Lung microvascular endothelial cell (primary cell): Measurements from ENCODE around the gene HBD. TPM values are rescaled to one million over a fixed set of nuclear protein-coding genes. Genes with fewer than 3 reads are reported as not detected.
"Not testable (repeated sequence)": the region's sequence is repeated elsewhere in the genome, so short reads cannot be mapped to it uniquely, and the experiment has no call there.

Experiments
- DNase-seq, 2 donors: peaks; one replicate each; pipeline versions ENCODE4 v3.0.0 to v3.0.0-alpha.2; 2010; ENCODE audit warnings: low read depth in 2 of 2
- total RNA-seq: library from RNA; depleted of rRNA; stranded (reverse); fragments of >200 nt; gene quantifications from 2 replicates; pipeline ENCODE4 v1.2.1, GENCODE V29; 2014

The HBD gene
- not detected in 2 replicates for total RNA-seq

DNA sequence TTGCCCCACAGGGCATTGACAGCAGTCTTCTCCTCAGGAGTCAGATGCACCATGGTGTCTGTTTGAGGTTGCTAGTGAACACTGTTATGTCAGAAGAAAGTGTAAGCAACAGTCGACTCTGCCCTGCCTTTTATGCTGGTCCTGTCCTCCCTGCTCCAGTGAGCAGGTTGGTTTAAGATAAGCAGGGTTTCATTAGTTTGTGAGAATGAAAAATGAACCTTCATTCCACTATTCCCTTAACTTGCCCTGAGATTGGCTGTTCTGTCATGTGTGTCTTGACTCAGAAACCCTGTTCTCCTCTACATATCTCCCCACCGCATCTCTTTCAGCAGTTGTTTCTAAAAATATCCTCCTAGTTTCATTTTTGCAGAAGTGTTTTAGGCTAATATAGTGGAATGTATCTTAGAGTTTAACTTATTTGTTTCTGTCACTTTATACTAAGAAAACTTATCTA, at the start of gene HBD:
HBD (minus strand) TSS at position 103 of the 454 bp plus-strand sequence; CDS start at position 53, 50 bp downstream.
- peak in 1 of 2 donors; percentile 4 for DNase-seq

DNA sequence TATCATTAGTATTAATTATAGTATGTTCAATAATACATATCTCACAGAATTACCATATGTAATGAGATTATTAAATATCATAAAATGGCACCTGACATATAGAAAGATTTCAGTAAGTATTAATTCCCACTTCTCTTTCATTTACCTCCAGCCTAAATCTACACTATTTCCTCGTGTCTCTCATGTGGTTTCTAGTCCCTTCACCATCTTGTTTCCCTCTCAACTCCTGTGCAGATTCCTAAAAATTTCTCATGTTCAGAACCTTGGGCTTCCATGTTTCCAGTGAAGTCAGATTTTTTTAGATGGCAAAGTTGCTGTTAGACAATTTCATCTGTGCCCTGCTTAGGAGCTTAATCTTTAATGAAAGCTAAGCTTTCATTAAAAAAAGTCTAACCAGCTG, 49.6 kb upstream of the HBD start:
- no peak for DNase-seq

DNA sequence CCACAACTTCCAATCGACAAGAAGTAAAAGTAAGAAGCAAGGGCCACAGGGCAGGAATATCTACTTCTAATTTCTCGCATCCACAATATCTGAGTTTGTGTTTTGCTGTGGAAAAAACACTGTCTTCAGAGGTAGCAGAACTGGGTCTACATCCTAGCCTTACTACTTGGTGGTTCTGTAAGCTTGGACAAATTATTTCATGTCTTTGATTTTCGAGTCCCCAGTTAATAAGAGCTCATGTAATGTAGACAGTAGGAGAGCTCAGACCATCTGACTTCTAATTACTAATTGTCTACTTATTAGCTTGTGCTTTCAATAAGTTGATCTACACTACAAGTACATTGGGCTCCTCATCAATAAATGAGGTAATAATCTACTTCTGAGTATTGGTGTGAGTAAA, 48.8 kb upstream of the HBD start:
- no peak for DNase-seq

DNA sequence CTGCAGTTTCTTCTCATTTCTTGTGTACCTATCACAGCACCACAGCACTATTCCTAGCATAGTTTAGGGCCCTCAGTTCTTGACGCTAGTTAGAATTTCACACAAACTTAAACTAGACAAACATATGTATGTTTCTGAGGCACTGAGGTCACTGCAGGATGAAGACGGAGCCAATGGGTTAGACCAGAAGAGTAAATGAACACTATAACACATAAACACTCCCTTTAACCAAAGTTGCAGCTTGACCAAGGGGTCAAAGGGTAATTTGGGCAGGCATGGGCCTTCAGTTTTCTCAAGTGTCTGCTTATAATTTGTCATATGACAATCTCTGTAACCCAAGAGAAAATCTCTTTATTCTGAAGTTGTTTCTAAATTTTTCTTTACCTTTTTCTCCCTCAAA, 48.3 kb upstream of the HBD start:
- DNase-seq = no peak

DNA sequence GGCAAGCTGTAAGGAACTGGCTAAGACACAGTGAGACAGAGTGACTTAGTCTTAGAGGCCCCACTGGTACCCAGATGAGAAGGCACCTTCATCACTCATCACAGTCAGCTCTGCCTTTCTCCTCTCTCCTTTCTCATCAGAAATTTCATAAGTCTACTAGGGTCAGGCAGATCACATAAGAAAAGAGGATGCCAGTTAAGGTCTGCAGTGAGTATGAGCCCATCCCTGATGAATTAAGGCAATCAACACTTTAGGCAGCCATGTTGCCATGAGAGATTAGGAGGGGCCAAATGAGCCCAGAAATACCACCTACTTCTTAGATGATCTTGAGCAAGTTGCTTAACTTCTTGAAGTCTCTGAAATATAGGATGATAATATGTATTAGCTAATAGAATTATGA, 47.3 kb upstream of the HBD start:
- DNase-seq = no peak

DNA sequence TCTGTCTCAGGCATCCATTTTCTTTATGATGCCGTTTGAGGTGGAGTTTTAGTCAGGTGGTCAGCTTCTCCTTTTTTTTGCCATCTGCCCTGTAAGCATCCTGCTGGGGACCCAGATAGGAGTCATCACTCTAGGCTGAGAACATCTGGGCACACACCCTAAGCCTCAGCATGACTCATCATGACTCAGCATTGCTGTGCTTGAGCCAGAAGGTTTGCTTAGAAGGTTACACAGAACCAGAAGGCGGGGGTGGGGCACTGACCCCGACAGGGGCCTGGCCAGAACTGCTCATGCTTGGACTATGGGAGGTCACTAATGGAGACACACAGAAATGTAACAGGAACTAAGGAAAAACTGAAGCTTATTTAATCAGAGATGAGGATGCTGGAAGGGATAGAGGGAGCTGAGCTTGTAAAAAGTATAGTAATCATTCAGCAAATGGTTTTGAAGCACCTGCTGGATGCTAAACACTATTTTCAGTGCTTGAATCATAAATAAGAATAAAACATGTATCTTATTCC, 46.4 kb upstream of the HBD start:
- peak; percentile 61 to 98 for DNase-seq

DNA sequence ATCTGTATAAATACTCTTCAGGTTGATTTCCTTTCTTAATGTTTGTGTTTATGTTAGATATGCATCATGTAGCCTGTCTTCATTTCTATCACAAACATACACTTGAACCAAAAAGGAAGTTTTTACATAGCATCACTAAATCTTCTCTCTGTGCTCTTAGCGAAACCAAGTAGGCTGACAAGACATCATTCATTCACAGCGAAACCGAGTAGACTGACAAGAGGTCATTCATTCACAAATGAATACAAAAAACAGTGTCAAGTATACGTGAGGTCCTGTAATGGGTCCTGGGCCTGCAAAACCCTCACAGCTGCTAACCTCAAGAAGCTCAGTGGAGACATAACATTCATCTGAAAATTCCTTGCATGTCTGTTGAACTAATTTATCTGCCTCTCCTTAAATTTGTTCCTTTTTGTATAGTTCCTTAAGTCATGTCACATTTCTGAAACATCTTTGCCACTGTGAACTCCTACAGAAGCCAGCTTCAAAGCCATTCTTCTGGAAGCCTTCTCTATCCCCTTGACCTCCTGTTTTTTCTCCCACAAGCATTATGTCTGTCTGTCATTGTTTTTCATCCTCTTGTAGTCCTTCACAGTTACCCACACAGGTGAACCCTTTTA, 45.3 kb upstream of the HBD start:
- DNase-seq = no peak

DNA sequence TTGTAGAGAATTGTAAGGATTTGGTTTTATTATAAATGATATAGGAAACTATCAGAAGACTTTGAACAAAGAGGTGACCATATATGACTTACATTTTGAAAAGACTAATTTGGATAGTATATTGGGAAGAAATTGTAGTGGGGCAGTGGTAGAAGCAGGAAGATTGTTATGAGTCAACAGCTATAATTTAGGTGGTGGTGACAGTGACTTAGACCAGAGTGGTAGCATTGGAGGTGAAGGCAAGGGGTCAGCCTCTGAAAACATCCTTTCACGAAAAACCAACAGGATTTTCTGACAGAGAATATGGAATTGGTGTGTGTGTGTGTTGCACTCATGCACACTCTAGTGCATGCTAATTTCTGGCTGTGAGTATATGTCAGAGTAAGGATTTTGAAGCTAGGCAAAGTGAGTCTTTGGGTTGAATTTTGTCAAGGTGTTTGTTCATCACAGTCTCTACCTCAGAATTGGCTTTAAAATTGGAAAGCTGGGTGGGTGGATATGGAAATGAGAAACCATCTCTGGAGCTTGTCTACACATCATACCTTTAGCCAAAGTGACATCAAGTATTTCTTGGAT, 43.6 kb upstream of the HBD start:
- no peak for DNase-seq

DNA sequence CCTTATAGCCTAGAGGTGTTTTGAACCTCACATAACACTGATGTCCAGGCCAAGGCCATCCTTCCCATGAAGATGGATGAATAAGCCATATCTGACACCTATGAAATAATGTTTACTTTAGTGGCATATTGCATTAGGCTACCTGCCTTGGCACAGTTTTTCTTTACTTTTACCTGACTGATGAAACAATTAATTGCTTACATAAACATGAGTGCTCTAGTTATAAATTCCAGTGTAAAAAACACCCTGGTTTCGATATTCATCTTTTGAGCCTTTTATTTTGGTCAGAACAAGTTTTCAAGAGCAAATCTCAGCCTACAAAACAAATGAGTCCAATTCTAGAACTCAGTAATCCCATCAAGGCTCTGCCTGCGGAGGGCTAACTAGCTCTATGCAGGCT, 42.4 kb upstream of the HBD start:
- no peak for DNase-seq

DNA sequence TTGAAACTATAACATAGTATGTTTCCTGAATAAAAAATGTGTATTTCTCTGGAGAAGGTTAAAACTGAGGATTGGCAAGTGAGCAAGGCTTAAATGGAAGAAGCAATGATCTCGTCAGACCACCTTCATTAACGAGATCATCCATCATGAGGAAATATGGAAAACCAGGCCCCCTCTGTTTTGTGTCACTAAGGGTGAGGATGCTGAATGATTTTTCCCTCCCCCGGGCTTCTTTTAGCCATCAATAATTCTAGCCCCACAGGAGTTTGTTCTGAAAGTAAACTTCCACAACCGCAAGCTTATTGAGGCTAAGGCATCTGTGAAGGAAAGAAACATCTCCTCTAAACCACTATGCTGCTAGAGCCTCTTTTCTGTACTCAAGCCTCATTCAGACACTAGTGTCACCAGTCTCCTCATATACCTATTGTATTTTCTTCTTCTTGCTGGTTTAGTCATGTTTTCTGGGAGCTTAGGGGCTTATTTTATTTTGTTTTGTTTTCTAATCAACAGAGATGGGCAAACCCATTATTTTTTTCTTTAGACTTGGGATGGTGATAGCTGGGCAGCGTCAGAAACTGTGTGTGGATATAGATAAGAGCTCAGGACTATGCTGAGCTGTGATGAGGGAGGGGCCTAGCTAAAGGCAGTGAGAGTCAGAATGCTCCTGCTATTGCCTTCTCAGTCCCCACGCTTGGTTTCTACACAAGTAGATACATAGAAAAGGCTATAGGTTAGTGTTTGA, 41.3 kb upstream of the HBD start:
- DNase-seq = no peak

DNA sequence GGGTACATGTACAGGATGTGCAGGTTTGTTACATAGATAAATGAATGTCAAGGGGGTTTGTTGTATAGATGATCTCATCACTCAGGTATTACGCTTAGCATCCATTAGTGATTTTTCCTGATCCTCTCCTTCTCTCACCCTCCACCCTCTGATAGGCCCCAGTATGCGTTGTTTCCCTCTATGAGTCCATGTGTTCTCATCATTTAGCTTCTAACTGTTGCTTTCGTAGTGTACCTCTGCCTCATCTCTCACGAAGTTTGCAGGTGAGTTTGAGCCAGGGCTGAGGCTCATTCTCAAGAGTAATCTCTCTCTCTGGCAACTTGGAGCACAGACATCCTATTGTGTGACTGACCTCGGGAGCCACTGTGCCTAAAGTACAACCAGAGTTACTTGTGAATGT, 40.1 kb upstream of the HBD start:
- no peak for DNase-seq

DNA sequence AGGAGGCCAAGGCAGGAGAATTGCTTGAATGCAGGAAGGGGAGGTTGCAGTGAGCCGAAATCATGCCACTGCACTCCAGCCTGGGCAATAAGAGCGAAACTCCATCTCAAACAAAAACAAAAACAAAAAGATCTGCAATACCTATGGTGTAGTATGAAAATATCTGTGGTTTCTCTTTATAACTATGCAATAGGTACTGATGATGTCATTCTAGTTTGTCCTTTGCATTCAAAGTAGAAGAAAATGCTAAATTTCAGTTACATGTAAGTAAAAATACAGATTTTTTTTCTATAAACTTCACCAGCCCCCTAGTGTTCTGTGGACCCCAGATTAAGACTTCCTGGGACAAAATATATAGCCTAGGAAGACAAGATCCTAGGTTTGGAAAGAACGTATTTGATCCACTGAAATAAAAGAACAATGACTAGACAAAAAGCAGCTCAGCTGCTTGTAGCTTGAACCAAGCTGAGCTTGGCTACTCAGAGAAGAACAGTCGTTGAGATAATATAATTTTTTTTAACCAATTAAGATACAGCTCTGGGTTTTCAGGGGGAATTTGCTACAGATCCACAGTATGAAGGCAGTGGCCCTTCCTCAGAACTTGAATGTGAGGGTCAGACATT, 38.2 kb upstream of the HBD start:
- no peak for DNase-seq

DNA sequence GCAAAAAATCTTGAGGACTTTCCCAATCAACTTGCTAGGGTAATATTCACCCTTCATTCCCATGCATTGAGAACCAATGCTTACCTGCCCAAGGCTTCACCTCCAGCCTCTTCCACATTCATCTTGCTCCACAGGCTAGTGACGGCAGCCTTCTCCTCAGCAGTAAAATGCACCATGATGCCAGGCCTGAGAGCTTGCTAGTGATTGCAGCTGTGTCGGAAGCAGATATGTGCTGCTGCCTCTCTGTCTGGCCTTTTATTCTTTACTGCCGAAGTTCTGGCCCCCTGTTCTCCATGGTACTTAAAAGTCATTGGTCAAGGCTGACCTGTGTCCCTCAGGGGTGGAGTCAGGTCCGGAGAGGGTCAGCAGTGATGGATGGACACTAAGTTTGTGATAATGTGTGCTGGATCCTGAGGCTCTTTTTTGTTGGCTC, 35.4 kb upstream of the HBD start, which contains the start of gene HBE1:
HBE1 (minus strand) TSS at position 231 of the 433 bp plus-strand sequence; CDS start at position 176, 55 bp downstream.
- DNase-seq = no peak

DNA sequence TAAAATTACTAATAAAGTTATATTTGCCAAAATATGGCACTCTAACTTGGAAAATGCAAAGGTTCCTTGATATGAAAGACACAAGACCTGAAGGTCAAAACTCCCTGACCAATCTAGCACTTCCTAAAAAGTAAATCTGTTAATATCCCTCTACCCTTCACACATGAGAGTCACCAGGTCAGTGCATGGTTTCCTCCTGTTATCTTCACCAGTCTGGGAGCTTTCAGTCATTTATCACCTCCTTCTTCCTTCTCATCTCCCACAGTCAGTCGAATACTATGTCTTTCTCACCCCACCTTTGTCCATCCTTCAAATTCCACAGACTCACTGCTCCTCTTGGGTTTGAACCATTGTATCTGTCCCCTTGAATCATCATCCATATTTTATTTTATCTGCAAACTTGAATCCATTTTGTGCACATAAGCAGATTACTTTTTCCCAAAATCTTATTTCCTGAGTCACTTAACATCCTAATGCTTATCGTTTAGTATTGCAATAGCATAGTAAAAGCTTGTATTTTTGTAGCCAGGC, 32.8 kb upstream of the HBD start:
- DNase-seq = no peak

DNA sequence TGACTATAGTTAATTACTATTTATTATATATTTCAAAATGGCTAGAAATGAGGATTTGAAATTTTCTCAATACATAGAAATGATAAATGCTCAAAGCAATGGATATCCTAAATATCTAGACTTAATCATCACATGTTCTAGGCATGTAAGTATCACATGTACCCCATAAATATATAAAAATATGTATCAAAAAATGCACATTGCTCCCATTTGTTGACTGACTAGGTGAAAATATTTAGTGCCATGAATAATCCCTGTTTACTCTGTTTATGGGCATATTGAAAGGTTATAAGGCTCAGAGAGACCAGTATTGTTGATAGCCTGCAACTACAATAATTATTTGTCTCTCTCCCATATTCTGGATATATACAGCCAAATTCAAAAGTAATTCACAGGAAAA, 32.3 kb upstream of the HBD start:
- DNase-seq = no peak

DNA sequence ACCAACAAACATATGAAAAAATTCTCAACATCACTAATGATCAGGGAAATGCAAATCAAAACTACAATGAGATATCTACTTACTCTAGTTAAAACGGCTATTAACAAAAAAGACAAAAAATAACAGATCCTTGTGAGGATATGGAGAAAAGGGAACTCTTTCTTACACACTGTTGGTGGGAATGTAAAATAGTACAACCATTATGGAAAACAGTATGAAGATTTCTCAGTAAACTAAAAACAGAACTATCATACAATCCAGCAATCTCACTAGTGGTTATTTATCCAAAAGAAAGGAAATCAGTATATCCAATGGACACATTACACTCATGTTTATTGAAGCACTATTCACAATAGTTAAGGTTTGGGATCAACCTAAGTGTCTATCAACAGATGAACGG, 31.5 kb upstream of the HBD start:
- no peak for DNase-seq

DNA sequence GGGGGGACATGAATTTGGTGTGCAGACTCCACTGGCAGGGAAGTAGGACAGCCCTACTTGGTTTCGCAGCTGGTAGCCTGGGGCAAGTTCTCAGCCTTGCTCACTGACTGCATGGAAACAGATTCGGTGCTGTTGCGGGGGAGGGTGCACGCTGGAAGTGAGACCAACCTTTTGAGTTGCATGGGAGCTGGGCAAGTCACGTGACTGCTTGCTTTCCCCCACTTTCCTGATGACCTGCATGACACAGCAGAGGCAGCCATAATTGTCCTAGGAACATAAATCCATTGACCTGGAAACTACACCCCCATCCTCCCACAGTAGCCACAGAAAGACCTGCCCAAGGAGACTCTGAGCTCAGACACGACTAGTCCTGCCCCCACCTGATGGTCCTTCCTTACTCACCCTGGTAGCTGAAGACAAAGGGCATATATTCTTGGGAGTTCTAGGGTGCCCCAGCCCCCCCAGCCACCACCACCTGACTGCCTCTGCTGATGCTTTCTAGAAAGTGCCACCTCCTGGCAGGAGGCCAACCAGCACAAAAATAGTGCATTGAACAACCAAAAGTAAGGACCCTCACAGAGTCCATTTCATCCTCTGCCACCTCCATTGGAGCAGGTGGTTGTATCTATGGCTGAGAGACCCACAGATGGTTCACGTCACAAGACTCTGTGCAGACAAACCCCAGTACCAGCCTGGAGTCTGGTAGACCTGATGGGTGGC, 24.4 kb upstream of the HBD start:
- no peak for DNase-seq

DNA sequence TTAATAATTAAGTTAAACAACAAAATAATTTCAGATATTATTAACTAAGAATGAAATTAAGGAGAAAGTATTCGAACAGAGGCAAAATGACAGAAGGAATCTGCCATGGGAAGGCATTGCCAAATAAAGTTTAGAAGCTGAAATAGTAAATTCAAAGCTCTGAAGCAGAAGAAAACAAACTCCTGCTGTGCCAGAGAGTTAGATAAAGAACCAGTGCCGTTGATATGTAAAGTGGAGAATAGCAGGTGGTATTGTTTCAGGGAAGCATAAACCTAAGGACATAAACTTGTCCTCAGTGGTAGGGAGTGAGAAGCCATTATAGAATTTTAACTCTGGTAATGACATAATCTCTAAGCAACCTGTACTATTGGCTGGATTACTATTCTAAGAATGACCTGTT, 23.0 kb upstream of the HBD start:
- no peak for DNase-seq

DNA sequence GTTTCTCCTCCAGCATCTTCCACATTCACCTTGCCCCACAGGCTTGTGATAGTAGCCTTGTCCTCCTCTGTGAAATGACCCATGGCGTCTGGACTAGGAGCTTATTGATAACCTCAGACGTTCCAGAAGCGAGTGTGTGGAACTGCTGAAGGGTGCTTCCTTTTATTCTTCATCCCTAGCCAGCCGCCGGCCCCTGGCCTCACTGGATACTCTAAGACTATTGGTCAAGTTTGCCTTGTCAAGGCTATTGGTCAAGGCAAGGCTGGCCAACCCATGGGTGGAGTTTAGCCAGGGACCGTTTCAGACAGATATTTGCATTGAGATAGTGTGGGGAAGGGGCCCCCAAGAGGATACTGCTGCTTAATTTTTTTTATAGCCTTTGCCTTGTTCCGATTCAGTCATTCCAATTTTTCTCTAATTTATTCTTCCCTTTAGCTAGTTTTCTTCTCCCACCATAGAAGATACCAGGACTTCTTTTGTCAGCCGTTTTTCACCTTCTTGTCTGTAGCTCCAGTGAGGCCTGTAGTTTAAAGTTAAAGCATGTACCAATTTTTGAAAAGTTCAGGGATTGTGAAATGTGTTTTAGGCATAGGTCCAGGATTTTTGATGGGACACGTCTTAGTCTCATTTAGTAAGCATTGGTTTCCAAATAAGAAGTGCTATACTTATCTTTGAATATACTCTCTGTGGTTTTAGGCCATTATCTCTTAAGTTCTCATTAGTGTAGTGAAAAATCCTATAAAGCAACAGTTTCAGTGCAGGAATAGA, 20.5 kb upstream of the HBD start, which contains the start of gene HBG2:
HBG2 (minus strand) TSS at position 136 of the 768 bp plus-strand sequence; CDS start at position 83, 53 bp downstream.
- not testable (repeated sequence) for DNase-seq

DNA sequence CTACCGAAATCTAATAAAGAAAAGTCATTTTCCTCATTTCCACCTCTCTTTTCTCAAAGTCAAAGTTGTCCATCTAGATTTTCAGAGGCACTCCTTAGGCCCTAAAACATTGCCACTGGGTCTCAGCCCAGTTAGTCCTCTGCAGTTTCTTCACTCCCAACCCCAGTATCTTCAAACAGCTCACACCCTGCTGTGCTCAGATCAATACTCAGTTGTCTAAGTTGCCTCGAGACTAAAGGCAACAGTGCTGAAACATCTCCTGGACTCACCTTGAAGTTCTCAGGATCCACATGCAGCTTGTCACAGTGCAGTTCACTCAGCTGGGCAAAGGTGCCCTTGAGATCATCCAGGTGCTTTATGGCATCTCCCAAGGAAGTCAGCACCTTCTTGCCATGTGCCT, 19.7 kb upstream of the HBD start:
- not testable (repeated sequence) for DNase-seq
